H1 (cell line): ENCODE results near the gene LAP3. TPM values are rescaled to one million over a fixed set of nuclear protein-coding genes. Genes with fewer than 3 reads are reported as not detected.

Source experiments
- BRCA1 ChIP-seq: IDR thresholded peaks from 2 replicates; pipeline ENCODE4 v1.6.1; 2012; ENCODE audit warnings: low read depth, low read length, improper control_type of control experiment
- GTF2F1 ChIP-seq: IDR thresholded peaks from 2 replicates; pipeline ENCODE4 v1.6.1; 2012; ENCODE audit warnings: low read depth, low read length, improper control_type of control experiment, borderline replicate concordance
- RAD21 ChIP-seq, 2 experiments: IDR thresholded peaks in 1 of 2; conservative IDR thresholded peaks in 1 of 2; 2 replicates each; pipeline ENCODE4 v1.6.1; 2011; ENCODE audit warnings: low read depth in 2 of 2, low read length in 2 of 2, improper control_type of control experiment in 1 of 2, inconsistent platforms in 1 of 2, mild to moderate bottlenecking in 1 of 2, moderate library complexity in 1 of 2
- SP4 ChIP-seq: IDR thresholded peaks from 2 replicates; pipeline ENCODE4 v1.6.1; 2012; ENCODE audit warnings: low read length, inconsistent platforms
- TBP ChIP-seq: IDR thresholded peaks from 2 replicates; pipeline ENCODE4 v1.6.1; 2011; ENCODE audit warnings: low read depth, low read length, improper control_type of control experiment
- polyA plus RNA-seq, 7 experiments: library from polyadenylated mRNA; depleted of rRNA in 3 of 7; stranded (reverse) in 5 of 7; unstranded in 2 of 7; fragments of >200 nt in 5 of 7; fragments of 200-250 nt in 2 of 7; gene quantifications; 1 replicate in 5 of 7; 2 replicates in 1 of 7; 4 replicates in 1 of 7; pipeline versions ENCODE4 v1.2.1 to v1.2.3, GENCODE V29; 2011 to 2013; ENCODE audit warnings: missing spikeins in 2 of 7, mixed read lengths in 2 of 7
- total RNA-seq: library from RNA; stranded (reverse); fragmentation: NEBNext Ultra II Directional; extraction: Animal tissue kit (Norgen Biotek cat#: 25700); gene quantifications from 2 replicates; pipeline ENCODE4 v1.2.1, GENCODE V29; 2021

LAP3 gene
- total and polyA plus RNA-seq, 2 of the 8 experiments (the other 6 are each of a cell fraction or from before 2014, with no cell fraction given) = 28.3 to 50.9 TPM

GRCh38 chr4:17557880-17558279 lies 19.1 kb upstream of the LAP3 start (continued):
- TF ChIP-seq SP4 (no peak), BRCA1 (no peak), GTF2F1 (no peak), RAD21 (IDR thresholded peaks at IDR 0.05 in 1 of 2, conservative IDR thresholded peaks at IDR 0.05 in 1 of 2; ENCODE audit: low read depth in 2 of 2, low read length in 2 of 2) (no peak), TBP (no peak)
- TF ChIP-seq, all 59 proteins: peak for 0
